GM18858 (cell line): ENCODE measurements around the gene METTL27.
"Not testable (repeated sequence)": the region's sequence is repeated elsewhere in the genome, so short reads cannot be mapped to it uniquely, and the experiment has no call there.

ENCODE experiments used
- ATAC-seq: cut with Tn5 transposase; IDR thresholded peaks from one replicate; pipeline ENCODE4 v1.9.1; 2021; ENCODE audit not compliant: unreplicated experiment

METTL27 gene

GRCh38 chr7:73839743-73840714, 2.3 kb downstream of the METTL27 start:
- no peak for ATAC-seq

GRCh38 chr7:73839290-73839689, 3.0 kb downstream of the METTL27 start:
- no peak for ATAC-seq

- ATAC-seq: no peak
Measured at GRCh38 chr7:73838642-73839041, 3.7 kb downstream of the METTL27 start.

- ATAC-seq: not testable (repeated sequence)
Measured at GRCh38 chr7:73837167-73837566, 5.1 kb downstream of the METTL27 start.

GRCh38 chr7:73834626-73835191, 7.6 kb downstream of the METTL27 start:
- ATAC-seq: no peak

GRCh38 chr7:73833251-73833919, 8.9 kb downstream of the METTL27 start:
- no peak for ATAC-seq

- no peak for ATAC-seq
Measured at GRCh38 chr7:73832806-73833205, 9.5 kb downstream of the METTL27 start.

GRCh38 chr7:73831834-73832651, 10.3 kb downstream of the METTL27 start:
- ATAC-seq: no peak

GRCh38 chr7:73831584-73831833, 10.8 kb downstream of the METTL27 start:
- ATAC-seq: no peak

- ATAC-seq: no peak
Measured at GRCh38 chr7:73830681-73831583, 11.4 kb downstream of the METTL27 start, which contains the start of gene CLDN4. CLDN4 (plus strand) TSS chr7:73830996; CDS start chr7:73831202, 206 bp downstream.

- ATAC-seq: no peak
Measured at GRCh38 chr7:73829921-73830680, 12.2 kb downstream of the METTL27 start.

GRCh38 chr7:73829505-73829904, 12.8 kb downstream of the METTL27 start:
- ATAC-seq: no peak

- ATAC-seq: no peak
Measured at GRCh38 chr7:73828972-73829371, 13.3 kb downstream of the METTL27 start.

GRCh38 chr7:73828107-73828803, 14.1 kb downstream of the METTL27 start:
- no peak for ATAC-seq

- ATAC-seq: no peak
Measured at GRCh38 chr7:73827567-73828106, 14.7 kb downstream of the METTL27 start.

- ATAC-seq: no peak
Measured at GRCh38 chr7:73824986-73825385, 17.3 kb downstream of the METTL27 start.

GRCh38 chr7:73823873-73824592, 18.3 kb downstream of the METTL27 start:
- ATAC-seq: no peak

GRCh38 chr7:73823257-73823656, 19.1 kb downstream of the METTL27 start:
- no peak for ATAC-seq
